Right atrium auricular region (tissue), 2 donors: ENCODE measurements around the gene TMEM39B. TPM values are rescaled to one million over a fixed set of nuclear protein-coding genes. Genes with fewer than 3 reads are reported as not detected.
"Not testable (repeated sequence)": the region's sequence is repeated elsewhere in the genome, so short reads cannot be mapped to it uniquely, and the experiment has no call there.

Experiments
- DNase-seq: peaks from one replicate; pipeline ENCODE4 v3.0.0-alpha.2; 2019; ENCODE audit warnings: low spot score
- H3K27ac ChIP-seq, 2 donors: fragments of 200-600 bp; sonication (generic); 1 replicate in 1 of 2; 2 replicates in 1 of 2; pipeline ENCODE4 v1.5.1; 2016 to 2019
- H3K27me3 ChIP-seq, 2 donors: fragments of 200-600 bp; sonication (generic); one replicate each; pipeline versions ENCODE4 v1.5.1 to v1.6.0; 2017 to 2019
- H3K36me3 ChIP-seq: fragments of 200-600 bp; sonication (generic); one replicate; pipeline ENCODE4 v1.5.1; 2016
- H3K4me1 ChIP-seq, 2 donors: fragments of 200-600 bp; sonication (generic); one replicate each; pipeline versions ENCODE4 v1.5.1 to v1.6.0; 2017 to 2019
- H3K4me3 ChIP-seq, 2 donors: fragments of 200-600 bp; sonication (generic); 1 replicate in 1 of 2; 2 replicates in 1 of 2; pipeline ENCODE4 v1.5.1; 2017 to 2019; ENCODE audit warnings: mild to moderate bottlenecking in 1 of 2, moderate library complexity in 1 of 2
- H3K9me3 ChIP-seq, 2 donors: fragments of 200-600 bp; sonication (generic); one replicate each; pipeline ENCODE4 v1.5.1; 2019
- total RNA-seq, 2 donors: library from RNA; depleted of rRNA; stranded (reverse); fragments of >200 nt; gene quantifications; one replicate each; pipeline ENCODE4 v1.1.0, GENCODE V29; 2016
- TF ChIP-seq, protein P1 (sequence below), 2 donors: fragments of 200-600 bp; sonication (generic); IDR thresholded peaks; one replicate each; pipeline ENCODE4 v1.5.1; 2019; ENCODE audit warnings: antibody characterized with exemption in 2 of 2

The TMEM39B gene
- total RNA-seq, 2 donors from 2014 or later = 3.2 to 5.0 TPM

DNA sequence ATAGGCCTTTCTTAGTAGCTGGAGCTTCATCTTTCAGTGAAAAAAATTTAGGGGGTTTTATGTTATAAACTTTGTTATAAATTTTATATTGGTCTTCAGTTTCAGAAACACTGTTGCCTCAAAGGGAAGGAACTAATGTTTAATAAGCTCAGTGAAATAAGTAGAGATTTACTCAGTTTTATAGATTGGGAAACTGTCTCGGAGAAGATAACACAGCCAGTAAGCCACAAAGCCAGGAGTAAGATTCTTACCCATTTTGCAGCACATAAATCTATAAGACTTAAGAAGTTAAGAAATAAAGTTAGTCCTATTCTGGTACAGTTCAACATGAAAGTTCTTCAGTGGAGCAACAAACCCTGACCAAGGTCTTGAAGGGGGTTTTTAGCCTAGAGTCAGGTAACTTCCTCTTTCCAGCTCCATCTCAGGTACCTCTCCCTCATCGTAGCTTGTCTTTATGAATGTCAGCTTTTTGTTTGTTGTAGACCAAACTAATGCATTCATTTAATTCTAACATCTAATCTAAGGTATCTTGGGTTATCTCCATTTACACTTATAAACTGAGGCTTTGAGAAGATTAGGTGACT, 38.4 kb downstream of the TMEM39B start:
- TF ChIP-seq, protein P1, sequence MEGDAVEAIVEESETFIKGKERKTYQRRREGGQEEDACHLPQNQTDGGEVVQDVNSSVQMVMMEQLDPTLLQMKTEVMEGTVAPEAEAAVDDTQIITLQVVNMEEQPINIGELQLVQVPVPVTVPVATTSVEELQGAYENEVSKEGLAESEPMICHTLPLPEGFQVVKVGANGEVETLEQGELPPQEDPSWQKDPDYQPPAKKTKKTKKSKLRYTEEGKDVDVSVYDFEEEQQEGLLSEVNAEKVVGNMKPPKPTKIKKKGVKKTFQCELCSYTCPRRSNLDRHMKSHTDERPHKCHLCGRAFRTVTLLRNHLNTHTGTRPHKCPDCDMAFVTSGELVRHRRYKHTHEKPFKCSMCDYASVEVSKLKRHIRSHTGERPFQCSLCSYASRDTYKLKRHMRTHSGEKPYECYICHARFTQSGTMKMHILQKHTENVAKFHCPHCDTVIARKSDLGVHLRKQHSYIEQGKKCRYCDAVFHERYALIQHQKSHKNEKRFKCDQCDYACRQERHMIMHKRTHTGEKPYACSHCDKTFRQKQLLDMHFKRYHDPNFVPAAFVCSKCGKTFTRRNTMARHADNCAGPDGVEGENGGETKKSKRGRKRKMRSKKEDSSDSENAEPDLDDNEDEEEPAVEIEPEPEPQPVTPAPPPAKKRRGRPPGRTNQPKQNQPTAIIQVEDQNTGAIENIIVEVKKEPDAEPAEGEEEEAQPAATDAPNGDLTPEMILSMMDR (IDR thresholded peaks at IDR 0.05) = no peak

DNA sequence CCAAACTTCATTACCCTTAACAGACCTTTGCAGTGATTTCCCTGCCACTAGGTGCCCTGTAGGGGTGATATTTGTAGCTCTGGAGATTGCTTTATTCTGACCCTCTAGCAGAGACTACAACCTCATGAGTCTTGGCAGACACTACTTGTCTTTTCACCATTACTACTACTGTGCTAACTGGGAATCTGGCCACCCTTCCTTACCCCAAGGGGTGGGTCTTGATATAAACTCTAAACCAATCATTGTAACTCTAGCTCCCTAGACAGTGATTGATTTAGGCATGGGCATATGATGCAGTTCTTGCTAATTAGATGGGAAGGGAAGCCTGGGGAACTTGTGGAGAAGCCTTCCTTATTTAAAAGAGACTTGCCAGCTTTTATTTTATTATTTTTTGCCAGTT, 39.0 kb downstream of the TMEM39B start:
- H3K27ac ChIP-seq = no peak overlapping the region
- no peaks in the 10 kb centered on the region for H3K27me3 ChIP-seq
- H3K36me3 ChIP-seq = no peaks in the 10 kb centered on the region
- TF ChIP-seq, protein P1 (IDR thresholded peaks at IDR 0.05) = no peak
- H3K4me1 ChIP-seq = peaks cover 0 to 53% of the 10 kb centered on the region in 2 donors
- DNase-seq = no peak
- no peak overlapping the region for H3K4me3 ChIP-seq
- H3K9me3 ChIP-seq = no peaks in the 10 kb centered on the region

More for the DNA sequence above, 38.4 kb downstream of the TMEM39B start:
- no peaks in the 10 kb centered on the region for H3K27me3 ChIP-seq
- no peak overlapping the region for H3K27ac ChIP-seq
- no peaks in the 10 kb centered on the region for H3K36me3 ChIP-seq
- H3K4me1 ChIP-seq = peaks cover 0 to 47% of the 10 kb centered on the region in 2 donors
- no peak overlapping the region for H3K4me3 ChIP-seq
- DNase-seq = no peak
- no peaks in the 10 kb centered on the region for H3K9me3 ChIP-seq

DNA sequence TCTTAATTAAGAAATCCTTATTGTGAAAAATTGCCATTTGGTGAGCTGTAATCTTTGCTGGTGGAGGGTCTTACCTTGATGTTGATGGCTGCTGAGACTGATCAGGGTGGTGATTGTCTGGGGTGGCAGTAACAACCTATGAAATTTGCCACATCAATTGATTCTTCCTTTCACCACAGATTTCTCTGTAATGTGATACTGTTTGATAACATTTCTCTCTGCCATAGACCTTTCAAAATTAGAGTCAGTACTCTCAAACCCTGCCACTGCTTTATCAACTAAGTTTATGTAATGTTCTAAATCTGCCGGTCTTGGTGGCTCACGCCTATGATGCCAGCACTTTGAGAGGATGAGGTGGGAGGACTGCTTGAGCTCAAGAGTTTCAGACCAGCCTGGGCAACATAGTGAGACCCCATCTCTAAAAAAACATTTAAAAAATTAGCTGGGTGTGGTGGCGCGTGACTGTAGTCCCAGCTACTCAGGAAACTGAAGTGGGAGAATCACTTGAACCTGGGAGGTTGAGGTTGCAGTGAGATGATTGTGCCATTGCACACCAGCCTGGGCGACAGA, 40.2 kb downstream of the TMEM39B start:
- H3K36me3 ChIP-seq = no peaks in the 10 kb centered on the region
- H3K4me1 ChIP-seq = peaks cover 0 to 53% of the 10 kb centered on the region in 2 donors

DNA sequence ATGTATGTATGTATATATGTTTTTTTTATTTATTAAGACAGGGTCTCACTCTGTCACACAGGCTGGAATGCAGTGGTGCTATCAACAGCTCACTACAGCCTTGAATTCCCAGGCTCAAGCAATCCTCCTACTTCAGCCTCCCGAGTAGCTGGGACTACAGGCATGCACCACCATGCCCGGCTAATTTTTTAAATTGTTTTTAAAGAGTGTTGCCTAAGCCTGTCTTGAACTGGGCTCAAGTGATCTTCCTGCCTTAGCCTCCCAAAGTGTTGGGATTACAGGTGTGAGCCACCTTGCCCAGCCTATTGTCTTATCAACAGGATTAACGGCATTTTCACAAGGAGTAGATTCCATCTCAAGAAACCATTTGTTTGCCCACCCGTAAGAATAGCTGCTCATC, 40.7 kb downstream of the TMEM39B start:
- H3K4me1 ChIP-seq = peaks cover 0 to 53% of the 10 kb centered on the region in 2 donors
- not testable (repeated sequence) for H3K27me3 ChIP-seq, H3K9me3 ChIP-seq, H3K27ac ChIP-seq, H3K36me3 ChIP-seq, DNase-seq, H3K4me3 ChIP-seq

More for the DNA sequence above, 40.2 kb downstream of the TMEM39B start:
- Histone ChIP-seq H3K27ac (no peak overlapping the region), H3K4me3 (no peak overlapping the region), H3K9me3 (no peaks in the 10 kb centered on the region), H3K27me3 (no peaks in the 10 kb centered on the region)
- TF ChIP-seq, protein P1 (IDR thresholded peaks at IDR 0.05) = no peak
- DNase-seq = no peak

DNA sequence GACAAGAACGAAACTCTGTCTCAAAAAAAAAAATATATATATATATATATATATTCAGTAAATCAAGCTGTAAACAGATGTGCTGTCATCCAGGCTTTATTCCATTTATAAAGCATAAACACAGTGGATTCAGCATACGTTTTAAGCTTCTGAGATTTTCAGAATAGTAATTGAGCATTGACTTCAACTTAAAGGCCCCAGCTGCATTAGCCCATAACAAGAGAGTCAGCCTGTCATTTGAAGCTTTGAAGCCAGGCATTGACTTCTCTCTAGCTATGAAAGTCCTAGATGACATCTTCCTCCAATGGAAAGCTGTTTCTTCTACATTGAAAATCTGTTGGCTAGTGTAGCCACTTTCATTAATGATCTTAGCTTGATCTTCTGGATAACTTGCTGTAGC, 41.7 kb downstream of the TMEM39B start:
- Histone ChIP-seq H3K36me3 (no peaks in the 10 kb centered on the region), H3K27me3 (no peaks in the 10 kb centered on the region), H3K27ac (no peak overlapping the region), H3K4me1 (peaks cover 0 to 45% of the 10 kb centered on the region in 2 donors), H3K4me3 (no peak overlapping the region), H3K9me3 (no peaks in the 10 kb centered on the region)
- TF ChIP-seq, protein P1 (IDR thresholded peaks at IDR 0.05) = no peak
- no peak for DNase-seq

DNA sequence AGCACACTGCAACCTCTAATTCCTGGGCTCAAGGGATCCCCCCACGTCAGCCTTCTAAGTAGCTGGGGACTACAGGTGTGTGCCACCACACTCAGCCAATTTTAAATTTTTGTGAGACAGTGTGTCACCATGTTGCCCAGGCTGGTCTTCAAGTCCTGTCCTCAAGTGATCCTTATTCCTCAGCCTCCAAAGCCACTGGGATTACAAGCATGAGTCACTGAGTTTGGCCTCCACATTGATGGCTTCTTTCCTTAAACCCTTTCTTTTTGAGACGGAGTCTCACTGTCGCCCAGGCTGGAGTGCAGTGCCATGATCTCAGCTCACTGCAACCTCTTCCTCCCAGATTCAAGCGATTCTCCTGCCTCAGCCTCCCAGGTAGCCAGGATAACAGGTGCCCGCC, 42.8 kb downstream of the TMEM39B start:
- peaks cover 0 to 38% of the 10 kb centered on the region in 2 donors for H3K4me1 ChIP-seq
- TF ChIP-seq, protein P1 (IDR thresholded peaks at IDR 0.05) = no peak
- no peaks in the 10 kb centered on the region for H3K9me3 ChIP-seq
- no peak for DNase-seq
- no peaks in the 10 kb centered on the region for H3K27me3 ChIP-seq
- no peaks in the 10 kb centered on the region for H3K36me3 ChIP-seq
- H3K4me3 ChIP-seq = no peak overlapping the region
- H3K27ac ChIP-seq = peak overlapping the region in 1 of 2 donors; percentile 5
